Fibroblast of villous mesenchyme (primary cell): ENCODE results near the gene MFAP2. TPM values are rescaled to one million over a fixed set of nuclear protein-coding genes. Genes with fewer than 3 reads are reported as not detected.

Experiments used
- DNase-seq: peaks from one replicate; pipeline ENCODE4 v3.0.0-alpha.2; 2010; ENCODE audit warnings: low read depth
- H3K4me3 ChIP-seq: 2 replicates; pipeline ENCODE4 v1.5.1; 2011; ENCODE audit warnings: low read depth, mild to moderate bottlenecking, low read length
- total RNA-seq: library from RNA; depleted of rRNA; stranded (reverse); fragments of >200 nt; gene quantifications from 2 replicates; pipeline ENCODE4 v1.2.3, GENCODE V29; 2012
- TF ChIP-seq, protein P1 (sequence below): IDR thresholded peaks from 2 replicates; pipeline ENCODE4 v1.5.1; 2012; ENCODE audit warnings: low read depth, mild to moderate bottlenecking, low read length; ENCODE audit not compliant: insufficient read depth

MFAP2 gene
- total RNA-seq, 1 donor = 33.2 TPM

DNA sequence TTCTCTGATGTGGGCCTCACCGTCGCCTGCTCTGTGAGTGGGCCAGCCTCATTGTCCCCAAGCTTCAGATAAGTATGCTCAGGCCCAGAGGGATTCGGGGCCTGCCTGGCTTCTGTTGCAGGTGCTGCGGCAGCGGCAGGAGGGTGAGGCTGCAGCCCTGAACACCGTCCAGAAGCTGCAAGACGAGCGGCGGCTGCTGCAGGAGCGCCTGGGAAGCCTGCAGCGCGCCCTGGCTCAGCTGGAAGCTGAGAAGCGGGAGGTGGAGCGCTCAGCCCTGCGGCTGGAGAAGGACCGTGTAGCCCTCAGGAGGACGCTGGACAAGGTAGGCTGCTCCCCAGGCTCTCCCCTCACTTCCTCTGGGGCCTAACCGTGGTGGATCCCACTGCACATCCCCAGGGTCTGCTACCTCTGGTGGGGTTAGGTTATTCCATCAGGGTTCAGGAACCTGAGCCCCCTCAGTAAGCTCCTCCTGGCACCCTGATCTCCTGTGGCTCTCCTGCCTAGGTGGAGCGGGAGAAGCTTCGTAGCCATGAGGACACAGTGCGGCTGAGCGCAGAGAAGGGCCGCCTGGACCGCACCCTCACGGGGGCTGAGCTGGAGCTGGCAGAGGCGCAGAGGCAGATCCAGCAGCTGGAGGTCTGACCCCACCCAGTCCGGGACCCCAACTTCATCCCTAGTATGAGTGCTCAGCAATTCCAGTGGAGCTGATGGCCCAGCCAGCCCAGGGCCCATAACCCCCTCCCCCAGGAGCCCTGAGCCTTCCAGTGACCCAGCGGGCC lies 10.1 kb downstream of the MFAP2 start:
- DNase-seq = no peak
- H3K4me3 ChIP-seq = no peak overlapping the region
- TF ChIP-seq, protein P1, sequence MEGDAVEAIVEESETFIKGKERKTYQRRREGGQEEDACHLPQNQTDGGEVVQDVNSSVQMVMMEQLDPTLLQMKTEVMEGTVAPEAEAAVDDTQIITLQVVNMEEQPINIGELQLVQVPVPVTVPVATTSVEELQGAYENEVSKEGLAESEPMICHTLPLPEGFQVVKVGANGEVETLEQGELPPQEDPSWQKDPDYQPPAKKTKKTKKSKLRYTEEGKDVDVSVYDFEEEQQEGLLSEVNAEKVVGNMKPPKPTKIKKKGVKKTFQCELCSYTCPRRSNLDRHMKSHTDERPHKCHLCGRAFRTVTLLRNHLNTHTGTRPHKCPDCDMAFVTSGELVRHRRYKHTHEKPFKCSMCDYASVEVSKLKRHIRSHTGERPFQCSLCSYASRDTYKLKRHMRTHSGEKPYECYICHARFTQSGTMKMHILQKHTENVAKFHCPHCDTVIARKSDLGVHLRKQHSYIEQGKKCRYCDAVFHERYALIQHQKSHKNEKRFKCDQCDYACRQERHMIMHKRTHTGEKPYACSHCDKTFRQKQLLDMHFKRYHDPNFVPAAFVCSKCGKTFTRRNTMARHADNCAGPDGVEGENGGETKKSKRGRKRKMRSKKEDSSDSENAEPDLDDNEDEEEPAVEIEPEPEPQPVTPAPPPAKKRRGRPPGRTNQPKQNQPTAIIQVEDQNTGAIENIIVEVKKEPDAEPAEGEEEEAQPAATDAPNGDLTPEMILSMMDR = no peak

DNA sequence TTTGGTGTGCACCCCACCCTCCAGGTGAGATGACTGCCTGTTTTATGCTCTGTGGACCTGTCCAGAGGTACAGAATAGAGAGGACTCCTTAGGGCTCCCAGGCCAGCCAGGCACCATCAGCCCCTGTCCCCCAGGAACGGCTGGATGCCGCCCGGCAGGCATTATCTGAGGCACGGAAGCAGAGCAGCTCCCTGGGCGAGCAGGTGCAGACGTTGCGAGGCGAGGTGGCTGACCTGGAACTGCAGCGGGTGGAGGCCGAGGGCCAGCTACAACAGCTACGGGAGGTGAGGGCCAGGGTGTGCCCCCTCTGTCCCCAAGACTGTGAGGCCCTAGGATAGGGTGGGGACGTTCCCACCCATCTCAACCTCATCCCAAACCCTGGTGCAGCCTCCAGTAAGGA lies 10.8 kb downstream of the MFAP2 start:
- no peak overlapping the region for H3K4me3 ChIP-seq
- TF ChIP-seq, protein P1 = no peak
- DNase-seq = no peak

DNA sequence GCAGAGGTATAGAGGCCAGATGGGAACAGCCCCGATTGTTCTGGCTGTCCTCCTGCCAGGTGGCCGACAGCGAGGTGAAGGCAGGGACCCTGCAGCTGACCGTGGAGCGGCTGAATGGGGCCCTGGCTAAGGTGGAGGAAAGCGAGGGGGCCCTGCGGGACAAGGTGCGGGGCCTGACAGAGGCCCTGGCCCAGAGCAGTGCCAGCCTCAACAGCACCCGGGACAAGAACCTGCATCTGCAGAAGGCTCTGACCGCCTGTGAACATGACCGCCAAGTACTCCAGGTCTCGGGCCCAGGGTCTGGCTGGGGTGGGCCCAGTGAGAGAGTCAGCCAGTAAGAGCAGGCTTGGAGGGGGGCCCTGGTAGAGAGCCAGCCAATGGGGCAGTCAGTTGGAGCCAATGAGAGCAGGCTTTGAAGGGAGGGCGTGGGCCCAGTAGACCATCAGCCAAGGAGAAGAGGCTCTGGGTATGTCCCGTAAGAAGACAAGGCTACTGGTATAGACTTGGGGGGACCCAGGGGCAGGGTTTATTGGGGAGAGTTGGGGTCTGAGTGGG lies 11.3 kb downstream of the MFAP2 start:
- no peak overlapping the region for H3K4me3 ChIP-seq
- DNase-seq = no peak
- TF ChIP-seq, protein P1 = no peak

DNA sequence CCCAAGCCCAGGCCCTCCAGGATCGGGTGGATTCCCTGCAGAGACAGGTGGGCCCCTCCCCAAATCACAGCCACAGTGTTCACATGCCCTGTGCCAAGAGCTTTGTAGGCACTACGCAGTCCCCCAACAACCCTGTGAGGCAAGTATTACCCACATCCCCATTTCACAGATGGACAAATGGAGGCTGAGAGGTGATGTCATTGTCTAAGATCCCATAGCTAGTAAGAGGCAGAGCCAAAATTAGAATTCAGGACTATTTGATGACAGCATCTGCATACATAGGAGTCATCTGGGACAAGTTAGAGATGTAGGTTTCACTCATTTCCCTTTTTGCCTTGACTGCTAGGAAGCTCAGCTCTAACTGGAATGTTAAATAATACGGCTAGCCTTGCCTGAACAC lies 12.0 kb downstream of the MFAP2 start:
- no peak for DNase-seq
- H3K4me3 ChIP-seq = no peak overlapping the region
- TF ChIP-seq, protein P1 = no peak

DNA sequence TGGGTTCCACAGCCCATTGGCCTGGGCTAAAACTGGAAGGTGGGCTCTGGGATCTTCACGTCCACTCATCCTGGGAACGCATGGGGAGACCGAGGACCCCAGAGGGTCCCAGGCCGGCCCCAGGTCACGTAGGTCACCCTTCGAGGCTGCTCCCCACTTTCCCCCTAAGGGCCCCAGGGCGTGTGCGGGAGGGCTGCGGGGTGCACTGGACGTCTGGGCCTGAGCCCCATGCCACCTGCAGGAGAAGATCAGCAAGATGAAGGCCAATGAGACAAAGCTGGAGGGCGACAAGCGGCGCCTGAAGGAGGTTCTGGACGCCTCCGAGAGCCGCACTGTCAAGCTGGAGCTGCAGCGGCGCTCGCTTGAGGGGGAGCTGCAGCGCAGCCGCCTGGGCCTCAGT lies 12.5 kb downstream of the MFAP2 start:
- no peak for DNase-seq
- no peak overlapping the region for H3K4me3 ChIP-seq
- TF ChIP-seq, protein P1 = no peak

DNA sequence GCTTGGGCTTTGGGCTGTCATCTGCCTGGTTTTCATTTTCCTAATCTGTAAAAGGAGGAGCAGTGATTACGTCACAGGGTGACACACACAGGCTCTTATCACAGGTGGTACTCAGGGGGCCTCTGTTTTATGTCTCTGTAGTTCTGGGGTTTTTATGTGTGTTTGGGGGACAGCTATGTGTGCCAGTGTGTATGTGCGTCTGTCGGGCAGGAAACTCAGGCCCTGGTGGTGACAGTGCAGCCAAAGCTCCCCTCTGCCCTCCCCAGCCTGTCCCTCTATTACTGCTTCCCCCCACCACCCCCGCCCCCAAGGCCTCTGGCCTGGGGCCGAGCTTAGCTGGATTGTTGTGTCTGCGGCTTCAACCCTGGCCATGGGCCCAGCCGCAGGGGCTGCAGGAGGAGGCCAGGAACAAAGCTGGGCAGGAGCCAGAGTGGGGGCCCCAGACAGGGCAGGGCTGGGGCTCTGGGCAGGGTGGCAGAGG lies 13.3 kb downstream of the MFAP2 start:
- H3K4me3 ChIP-seq = no peak overlapping the region
- DNase-seq = peak; percentile 85
- TF ChIP-seq, protein P1 = no peak
